ENCODE data around the gene LRCH4. TPM values are rescaled to one million over a fixed set of nuclear protein-coding genes. Genes with fewer than 3 reads are reported as not detected.

The LRCH4 gene
- total and polyA plus RNA-seq, 2 donors (not counting 3 experiments of a cell fraction or from before 2014, with no cell fraction given): 32.1 to 56.1 TPM

DNA sequence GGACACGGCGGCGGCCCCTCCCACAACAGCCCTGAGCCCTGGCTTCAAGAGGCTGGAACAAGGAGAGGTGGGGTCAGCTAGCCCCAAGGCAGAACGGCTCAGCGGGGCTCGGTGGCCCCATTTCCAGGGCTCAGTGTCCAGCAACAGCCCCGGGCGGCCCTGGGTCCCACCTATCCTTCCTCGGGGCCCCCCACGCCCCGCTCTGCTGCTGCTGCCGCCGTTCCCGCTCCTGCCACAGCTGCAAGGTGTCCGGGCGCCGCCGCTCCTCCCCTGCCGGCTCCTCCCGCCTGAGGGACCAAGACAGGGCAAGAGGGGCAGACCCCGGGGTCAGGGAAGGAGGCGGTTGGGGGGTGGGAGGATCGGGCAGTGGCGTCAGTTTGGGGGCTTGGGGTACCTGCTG is 8.8 kb downstream of the LRCH4 start:
- dilution Hi-C loops (cut with MboI; ENCODE audit: extremely low pct_ligation_motif_present, low sequenced_read_pairs) (no loop called here), intact Hi-C loops (cut with micrococcal nuclease) (no loop called here)
- Histone ChIP-seq H3K27ac (ENCODE audit: insufficient read depth, low read depth, low read length) (no peak overlapping the region), H3K9me1 (replicated peaks; ENCODE audit: control insufficient read depth, extremely low read depth, insufficient read depth, low read length) (no peaks in the 10 kb centered on the region), H3K9ac (replicated peaks; ENCODE audit: extremely low read depth, insufficient read depth, low read length) (no peak overlapping the region), H3K79me2 (ENCODE audit: control insufficient read depth, insufficient read depth, low read length) (peaks cover 5% of the 10 kb centered on the region), H3K9me3 (replicated peaks; ENCODE audit: control insufficient read depth, insufficient read depth, low read length) (no peaks in the 10 kb centered on the region), H3K27me3 (ENCODE audit: control insufficient read depth in 2 of 2, insufficient read depth in 2 of 2, low read length in 2 of 2) (no peaks in the 10 kb centered on the region), H2AFZ (ENCODE audit: low read depth, low read length) (no peak overlapping the region), H3K4me3 (replicated peaks in 1 of 3; ENCODE audit: insufficient read depth in 1 of 3, low read depth in 1 of 3, low read length in 3 of 3) (no peak overlapping the region), H3K4me1 (ENCODE audit: control insufficient read depth, extremely low read depth, insufficient read depth, low read length) (no peaks in the 10 kb centered on the region), H4K20me1 (replicated peaks; ENCODE audit: control insufficient read depth, extremely low read depth, insufficient read depth, low read length) (no peaks in the 10 kb centered on the region), H3K4me2 (ENCODE audit: insufficient read depth, low read length) (no peak overlapping the region), H3K36me3 (ENCODE audit: control insufficient read depth in 2 of 2, extremely low read depth in 1 of 2, insufficient read depth in 2 of 2, low read length in 2 of 2) (peaks cover 14 to 56% of the 10 kb centered on the region in 2 experiments)
- TF ChIP-seq JUN (IDR thresholded peaks at IDR 0.05; ENCODE audit: borderline replicate concordance, insufficient read depth, insufficient read length, low read depth) (no peak), FOS (IDR thresholded peaks at IDR 0.05; ENCODE audit: borderline replicate concordance, insufficient read depth, low read length) (no peak), MYC (IDR thresholded peaks at IDR 0.05; ENCODE audit: low read depth, low read length) (no peak), MAX (IDR thresholded peaks at IDR 0.05; ENCODE audit: insufficient read depth, insufficient read length) (no peak)
- no TSS peak for BruUV-seq (replicated peaks)
- POLR2A ChIA-PET: interaction anchor here (1.7 kb wide), 1 partner anchor 9 kb away, joined by 6 read pairs; the partner anchor contains the start of genes FBXO24 and LRCH4
- FAIRE-seq (no peak), DNase-seq (ENCODE audit: low read depth, low spot score) (no peak)
- CTCF ChIA-PET: interaction anchor here (0.6 to 1.8 kb wide), 5 partner anchors 12 to 256 kb away, joined by 3 to 6 read pairs (median 3); no protein-coding TSS in a partner anchor

- Histone ChIP-seq H3K27ac (ENCODE audit: insufficient read depth, low read depth, low read length) (no peak overlapping the region), H3K4me3 (replicated peaks in 1 of 3; ENCODE audit: insufficient read depth in 1 of 3, low read depth in 1 of 3, low read length in 3 of 3) (no peak overlapping the region), H3K36me3 (ENCODE audit: control insufficient read depth in 2 of 2, extremely low read depth in 1 of 2, insufficient read depth in 2 of 2, low read length in 2 of 2) (peaks cover 9 to 49% of the 10 kb centered on the region in 2 experiments), H3K9me1 (replicated peaks; ENCODE audit: control insufficient read depth, extremely low read depth, insufficient read depth, low read length) (no peaks in the 10 kb centered on the region), H3K79me2 (ENCODE audit: control insufficient read depth, insufficient read depth, low read length) (no peaks in the 10 kb centered on the region), H3K27me3 (ENCODE audit: control insufficient read depth in 2 of 2, insufficient read depth in 2 of 2, low read length in 2 of 2) (no peaks in the 10 kb centered on the region), H3K9ac (replicated peaks; ENCODE audit: extremely low read depth, insufficient read depth, low read length) (no peak overlapping the region), H3K9me3 (replicated peaks; ENCODE audit: control insufficient read depth, insufficient read depth, low read length) (no peaks in the 10 kb centered on the region), H2AFZ (ENCODE audit: low read depth, low read length) (no peak overlapping the region), H3K4me2 (ENCODE audit: insufficient read depth, low read length) (no peak overlapping the region), H4K20me1 (replicated peaks; ENCODE audit: control insufficient read depth, extremely low read depth, insufficient read depth, low read length) (no peaks in the 10 kb centered on the region), H3K4me1 (ENCODE audit: control insufficient read depth, extremely low read depth, insufficient read depth, low read length) (no peaks in the 10 kb centered on the region)
- TF ChIP-seq EZH2 (IDR thresholded peaks at IDR 0.05; ENCODE audit: borderline replicate concordance, low read depth, low read length, severe bottlenecking): no peak
- TF ChIP-seq CTCF (IDR thresholded peaks at IDR 0.05; ENCODE audit: extremely low read depth in 1 of 2, insufficient read depth in 1 of 2, low read depth in 1 of 2, low read length in 2 of 2): no peak
- TF ChIP-seq POLR2A (IDR thresholded peaks at IDR 0.05; ENCODE audit: low read depth, low read length): no peak
- no peak for TF ChIP-seq JUN (IDR thresholded peaks at IDR 0.05; ENCODE audit: borderline replicate concordance, insufficient read depth, insufficient read length, low read depth)
- TF ChIP-seq MAX (IDR thresholded peaks at IDR 0.05; ENCODE audit: insufficient read depth, insufficient read length): no peak
- no peak for TF ChIP-seq FOS (IDR thresholded peaks at IDR 0.05; ENCODE audit: borderline replicate concordance, insufficient read depth, low read length)
- no peak for TF ChIP-seq POLR2AphosphoS5 (IDR thresholded peaks at IDR 0.05; ENCODE audit: insufficient read depth, low read depth, low read length)
- TF ChIP-seq GATA2 (IDR thresholded peaks at IDR 0.05; ENCODE audit: insufficient read depth, insufficient read length, low read depth, low read length): no peak
- TF ChIP-seq MYC (IDR thresholded peaks at IDR 0.05; ENCODE audit: low read depth, low read length): no peak
- CTCF ChIA-PET: interaction anchor here (1.5 kb wide), 1 partner anchor 117 kb away, joined by 3 read pairs; no protein-coding TSS in a partner anchor
- dilution Hi-C loops (cut with MboI; ENCODE audit: extremely low pct_ligation_motif_present, low sequenced_read_pairs): no loop called here
- FAIRE-seq: no peak
- intact Hi-C loops (cut with micrococcal nuclease): no loop called here
- DNase-seq (ENCODE audit: low read depth, low spot score): no peak
- BruUV-seq (replicated peaks): no TSS peak
- POLR2A ChIA-PET: interaction anchor here (1.7 kb wide), 1 partner anchor 9 kb away, joined by 6 read pairs; the partner anchor contains the start of genes FBXO24 and LRCH4
These were observed 9.4 kb downstream of the LRCH4 start for GRCh38 chr7:100576384-100576993.
